Hepatocyte (in vitro differentiated cells): ENCODE results near the gene GLP1R. TPM values are rescaled to one million over a fixed set of nuclear protein-coding genes. Genes with fewer than 3 reads are reported as not detected.

Experiments used
- DNase-seq: peaks from one replicate; pipeline ENCODE4 v3.0.0-alpha.2; 2016; ENCODE audit warnings: low spot score
- H2AFZ ChIP-seq: fragments of 200-600 bp; sonication (generic); 2 replicates; pipeline ENCODE4 v1.6.0; 2016; ENCODE audit warnings: antibody characterized with exemption, mild to moderate bottlenecking
- H3K27ac ChIP-seq: fragments of 200-600 bp; sonication (generic); 2 replicates; pipeline ENCODE4 v1.5.1; 2016; ENCODE audit warnings: mild to moderate bottlenecking
- H3K27me3 ChIP-seq: fragments of 200-600 bp; sonication (generic); 2 replicates; pipeline ENCODE4 v1.6.1; 2016
- H3K36me3 ChIP-seq: fragments of 200-600 bp; sonication (generic); replicated peaks from 2 replicates; pipeline ENCODE4 v1.5.1; 2016; ENCODE audit warnings: low read depth; ENCODE audit not compliant: insufficient read depth
- H3K4me1 ChIP-seq: fragments of 200-600 bp; sonication (generic); 2 replicates; pipeline ENCODE4 v1.5.1; 2016; ENCODE audit warnings: mild to moderate bottlenecking, moderate library complexity; ENCODE audit not compliant: insufficient read depth
- H3K4me2 ChIP-seq: fragments of 200-600 bp; sonication (generic); 2 replicates; pipeline ENCODE4 v1.6.0; 2016
- H3K4me3 ChIP-seq: fragments of 200-600 bp; sonication (generic); 2 replicates; pipeline ENCODE4 v1.5.1; 2016; ENCODE audit warnings: mild to moderate bottlenecking
- H3K79me2 ChIP-seq: fragments of 200-600 bp; sonication (generic); 2 replicates; pipeline ENCODE4 v1.6.0; 2017; ENCODE audit warnings: mild to moderate bottlenecking
- H3K9me2 ChIP-seq: fragments of 200-600 bp; sonication (generic); replicated peaks from 2 replicates; pipeline ENCODE4 v1.6.0; 2017; ENCODE audit warnings: mild to moderate bottlenecking; ENCODE audit not compliant: insufficient read depth
- H3K9me3 ChIP-seq: fragments of 200-600 bp; sonication (generic); 2 replicates; pipeline ENCODE4 v1.5.1; 2016; ENCODE audit warnings: low read depth, mild to moderate bottlenecking
- H4K20me1 ChIP-seq: fragments of 200-600 bp; sonication (generic); 2 replicates; pipeline ENCODE4 v1.6.0; 2016; ENCODE audit warnings: mild to moderate bottlenecking; ENCODE audit not compliant: insufficient read depth, poor library complexity, severe bottlenecking
- EZH2 ChIP-seq: fragments of 200-600 bp; sonication (generic); IDR thresholded peaks from 2 replicates; pipeline ENCODE4 v1.6.1; 2016; ENCODE audit warnings: antibody characterized with exemption, mild to moderate bottlenecking, borderline replicate concordance
- EZH2phosphoT487 ChIP-seq: fragments of 200-600 bp; sonication (generic); IDR thresholded peaks from one replicate; pipeline ENCODE4 v1.6.1; 2018; ENCODE audit warnings: antibody characterized with exemption, mild to moderate bottlenecking, low read depth, moderate library complexity; ENCODE audit not compliant: unreplicated experiment, severe bottlenecking
- WGBS: methylation state at CpG from one replicate; pipeline ENCODE4 v1.1.6; 2016; ENCODE audit warnings: low lambda C conversion rate; ENCODE audit errors: missing lambda C conversion rate; 5-methylcytosine and 5-hydroxymethylcytosine counted together
- polyA plus RNA-seq: library from polyadenylated mRNA; unstranded; fragments of >200 nt; fragmentation: Nextera tagmentation; extraction: Ambion mirVana; gene quantifications from 2 replicates; pipeline ENCODE4 v1.2.1, GENCODE V29; 2016
- total RNA-seq: library from RNA; depleted of rRNA; stranded (reverse); fragments of >200 nt; gene quantifications from 2 replicates; pipeline ENCODE4 v1.2.3, GENCODE V29; 2014
- TF ChIP-seq, protein P1 (sequence below): fragments of 200-600 bp; sonication (generic); IDR thresholded peaks from 2 replicates; pipeline ENCODE4 v1.5.1; 2016; ENCODE audit warnings: antibody characterized with exemption, mild to moderate bottlenecking; ENCODE audit not compliant: poor library complexity

The GLP1R gene
- total and polyA plus RNA-seq, 2 experiments from 2014 or later, result 0.30 TPM; not detected in 1

DNA sequence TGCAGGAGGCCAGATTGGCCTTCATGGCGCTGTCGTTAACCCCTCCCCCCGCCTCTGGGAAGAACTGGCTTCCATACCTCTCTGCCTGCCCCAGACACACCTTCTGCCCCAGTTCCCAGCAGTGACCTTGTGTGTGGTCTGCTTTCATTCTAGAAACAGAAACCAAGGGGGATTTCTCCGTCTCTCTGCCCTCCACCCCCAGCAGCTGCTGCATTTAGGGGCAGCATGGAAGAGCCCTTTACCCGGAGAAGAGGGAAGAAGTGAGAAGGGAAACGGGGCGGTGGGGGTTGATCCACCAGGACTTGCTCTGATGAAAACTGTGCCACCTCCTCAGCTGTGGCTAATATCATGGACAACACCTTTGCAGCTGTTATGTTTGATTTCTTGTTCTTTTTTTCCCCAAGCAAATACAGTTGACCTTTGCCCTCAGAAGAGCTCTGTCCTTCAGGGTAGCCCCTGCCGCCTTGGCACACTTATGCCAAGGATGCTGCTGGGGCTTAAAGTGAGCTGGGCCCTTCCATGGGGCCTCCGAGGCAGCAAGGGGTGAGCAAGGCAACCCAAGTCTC is 6.1 kb downstream of the GLP1R start:
- Histone ChIP-seq H3K27me3 (peaks cover 20% of the 10 kb centered on the region), H2AFZ (no peak overlapping the region), H3K27ac (no peak overlapping the region), H3K9me2 (no peaks in the 10 kb centered on the region), H3K4me1 (no peaks in the 10 kb centered on the region), H3K36me3 (no peaks in the 10 kb centered on the region), H3K79me2 (no peaks in the 10 kb centered on the region), H3K4me3 (no peak overlapping the region), H4K20me1 (no peaks in the 10 kb centered on the region), H3K9me3 (no peaks in the 10 kb centered on the region), H3K4me2 (no peak overlapping the region)
- WGBS, result 67% methylated on average over 9 of the region's 9 CpGs
- TF ChIP-seq EZH2 (no peak), EZH2phosphoT487 (no peak)
- TF ChIP-seq, protein P1, sequence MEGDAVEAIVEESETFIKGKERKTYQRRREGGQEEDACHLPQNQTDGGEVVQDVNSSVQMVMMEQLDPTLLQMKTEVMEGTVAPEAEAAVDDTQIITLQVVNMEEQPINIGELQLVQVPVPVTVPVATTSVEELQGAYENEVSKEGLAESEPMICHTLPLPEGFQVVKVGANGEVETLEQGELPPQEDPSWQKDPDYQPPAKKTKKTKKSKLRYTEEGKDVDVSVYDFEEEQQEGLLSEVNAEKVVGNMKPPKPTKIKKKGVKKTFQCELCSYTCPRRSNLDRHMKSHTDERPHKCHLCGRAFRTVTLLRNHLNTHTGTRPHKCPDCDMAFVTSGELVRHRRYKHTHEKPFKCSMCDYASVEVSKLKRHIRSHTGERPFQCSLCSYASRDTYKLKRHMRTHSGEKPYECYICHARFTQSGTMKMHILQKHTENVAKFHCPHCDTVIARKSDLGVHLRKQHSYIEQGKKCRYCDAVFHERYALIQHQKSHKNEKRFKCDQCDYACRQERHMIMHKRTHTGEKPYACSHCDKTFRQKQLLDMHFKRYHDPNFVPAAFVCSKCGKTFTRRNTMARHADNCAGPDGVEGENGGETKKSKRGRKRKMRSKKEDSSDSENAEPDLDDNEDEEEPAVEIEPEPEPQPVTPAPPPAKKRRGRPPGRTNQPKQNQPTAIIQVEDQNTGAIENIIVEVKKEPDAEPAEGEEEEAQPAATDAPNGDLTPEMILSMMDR, result no peak
- no peak for DNase-seq

DNA sequence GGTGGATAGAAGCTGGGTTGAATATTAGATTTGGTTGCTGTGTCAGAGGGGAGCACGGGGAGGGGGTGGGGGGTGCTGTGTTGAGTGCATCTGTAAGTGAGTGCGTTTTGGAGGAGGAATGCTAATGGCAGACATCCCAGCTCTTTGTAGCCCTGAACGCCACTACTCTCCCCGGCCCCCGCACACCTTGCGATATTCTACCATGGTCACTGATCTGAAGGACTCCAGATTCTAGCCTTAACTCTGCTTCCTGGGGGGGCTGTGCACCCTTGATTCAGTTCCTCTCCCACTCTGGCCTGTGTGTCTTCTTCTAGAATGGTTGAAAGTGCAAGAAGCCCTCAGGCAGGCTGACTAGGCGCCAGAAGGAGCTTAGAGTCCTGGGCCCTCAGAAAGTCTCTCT is 7.1 kb downstream of the GLP1R start:
- 82% methylated on average over 7 of the region's 7 CpGs for WGBS

DNA sequence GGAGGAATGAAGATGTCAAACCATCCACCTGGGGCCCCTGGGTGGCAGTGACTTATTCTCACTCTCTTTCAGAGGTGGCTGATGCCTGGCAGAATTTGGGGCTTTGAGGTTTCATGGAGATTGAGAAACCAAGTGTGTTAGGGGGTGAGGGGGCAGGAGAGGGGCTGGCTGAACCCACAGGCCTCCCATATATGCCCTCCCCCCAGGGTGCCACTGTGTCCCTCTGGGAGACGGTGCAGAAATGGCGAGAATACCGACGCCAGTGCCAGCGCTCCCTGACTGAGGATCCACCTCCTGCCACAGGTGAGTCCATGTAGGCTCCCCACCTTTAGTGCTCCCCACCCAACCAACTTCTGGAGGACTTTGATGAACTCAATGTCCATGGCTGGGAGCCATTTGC is 7.6 kb downstream of the GLP1R start:
- H3K9me2 ChIP-seq, result no peaks in the 10 kb centered on the region
- no peaks in the 10 kb centered on the region for H3K9me3 ChIP-seq
- TF ChIP-seq, protein P1, result no peak
- TF ChIP-seq EZH2 (no peak), EZH2phosphoT487 (no peak)
- no peaks in the 10 kb centered on the region for H4K20me1 ChIP-seq
- no peak overlapping the region for H3K27ac ChIP-seq
- H3K36me3 ChIP-seq, result no peaks in the 10 kb centered on the region
- no peak overlapping the region for H3K4me2 ChIP-seq
- H3K4me3 ChIP-seq, result no peak overlapping the region
- peaks cover 5% of the 10 kb centered on the region for H3K4me1 ChIP-seq
- peaks cover 6% of the 10 kb centered on the region for H3K27me3 ChIP-seq
- 95% methylated on average over 5 of the region's 5 CpGs for WGBS
- DNase-seq, result no peak
- H2AFZ ChIP-seq, result no peak overlapping the region
- no peaks in the 10 kb centered on the region for H3K79me2 ChIP-seq

More for the DNA sequence above, 7.1 kb downstream of the GLP1R start:
- Histone ChIP-seq H3K79me2 (no peaks in the 10 kb centered on the region), H4K20me1 (no peaks in the 10 kb centered on the region), H3K4me3 (no peak overlapping the region), H3K9me2 (no peaks in the 10 kb centered on the region), H3K4me2 (no peak overlapping the region), H3K9me3 (no peaks in the 10 kb centered on the region), H3K27me3 (peaks cover 12% of the 10 kb centered on the region), H3K36me3 (no peaks in the 10 kb centered on the region), H2AFZ (no peak overlapping the region), H3K4me1 (no peaks in the 10 kb centered on the region), H3K27ac (no peak overlapping the region)
- no peak for DNase-seq
- TF ChIP-seq, protein P1, result no peak

DNA sequence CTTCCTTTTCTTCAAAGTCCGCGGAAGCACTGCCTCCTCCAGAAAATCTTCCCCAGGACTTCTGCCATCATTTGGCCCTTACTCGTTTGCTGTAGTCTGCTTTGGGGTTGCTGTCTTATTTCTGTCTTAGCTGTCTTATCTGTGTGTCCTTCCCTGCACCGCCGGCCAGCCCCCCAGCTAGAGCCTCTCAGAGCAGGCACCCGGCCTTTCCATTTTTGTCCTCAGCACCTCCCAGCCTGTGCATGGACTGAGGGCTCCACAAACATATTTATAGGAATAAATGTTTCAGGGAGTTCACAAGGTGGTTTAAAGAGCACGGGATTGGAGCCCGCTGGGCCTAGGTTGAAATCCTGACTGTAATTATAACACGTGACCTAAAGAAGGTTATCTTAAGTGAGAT is 8.1 kb downstream of the GLP1R start:
- Histone ChIP-seq H3K36me3 (no peaks in the 10 kb centered on the region), H3K4me2 (no peak overlapping the region), H3K9me2 (no peaks in the 10 kb centered on the region), H3K4me3 (no peak overlapping the region), H3K27ac (no peak overlapping the region), H3K9me3 (no peaks in the 10 kb centered on the region), H4K20me1 (no peaks in the 10 kb centered on the region), H3K79me2 (no peaks in the 10 kb centered on the region), H2AFZ (no peak overlapping the region), H3K4me1 (peaks cover 9% of the 10 kb centered on the region), H3K27me3 (peaks cover 1% of the 10 kb centered on the region)
- 86% methylated on average over 9 of the region's 9 CpGs for WGBS
- no peak for DNase-seq
- TF ChIP-seq EZH2phosphoT487 (no peak), EZH2 (no peak)
- TF ChIP-seq, protein P1, result no peak
